ENCODE data around the gene SOHLH1. TPM values are rescaled to one million over a fixed set of nuclear protein-coding genes. Genes with fewer than 3 reads are reported as not detected.

Gene SOHLH1
- polyA plus RNA-seq, 10 donors = 0.11 to 0.29 (median 0.21) TPM; not detected in 3

- DNase-seq = peak; percentile 68 to 85 (median 80)
Measured at GRCh38 chr9:135704483-135704882, 5.2 kb upstream of the SOHLH1 start.

GRCh38 chr9:135703726-135704125 lies 4.4 kb upstream of the SOHLH1 start:
- DNase-seq = peak in 1 of 3 donors; percentile 34

DNA sequence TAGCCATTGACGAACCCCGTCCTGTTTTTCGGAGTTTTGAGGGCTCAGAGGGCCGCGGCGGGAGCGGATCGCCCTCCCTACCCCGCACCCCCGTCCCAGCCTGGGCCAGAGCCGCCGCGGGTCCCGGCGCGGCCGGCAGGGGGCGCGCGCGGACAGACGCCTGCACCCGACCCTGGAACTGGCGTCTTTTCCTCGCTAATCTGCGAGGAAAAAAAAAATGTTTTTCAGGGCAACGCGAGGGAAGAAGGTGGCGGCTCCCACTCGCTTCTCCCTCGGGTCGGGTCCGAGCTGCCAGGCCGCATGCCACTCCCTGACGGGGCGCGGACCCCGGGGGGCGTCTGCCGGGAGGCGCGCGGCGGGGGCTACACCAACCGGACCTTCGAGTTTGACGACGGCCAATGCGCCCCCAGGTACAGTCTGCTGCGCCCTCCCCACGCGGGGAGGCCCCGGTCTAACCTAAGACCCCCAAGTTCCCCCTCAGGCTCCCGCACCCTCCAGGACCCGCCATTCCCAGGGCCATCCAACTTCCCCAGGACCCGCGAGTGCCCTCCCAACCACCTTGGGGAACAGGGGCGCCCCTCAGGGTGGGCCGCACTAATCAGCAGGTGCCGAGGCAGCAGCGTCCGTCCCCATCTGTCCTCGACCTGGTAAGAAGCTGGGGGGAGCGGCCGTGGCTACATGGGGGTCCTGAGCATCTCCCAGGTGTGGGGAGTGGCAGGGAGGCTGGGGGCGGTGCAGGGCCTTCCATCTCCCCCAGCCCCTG lies 2.9 kb upstream of the SOHLH1 start, which contains the start of gene KCNT1:
KCNT1 (plus strand) TSS at position 227 of the 763 bp plus-strand sequence; CDS start at position 301, 74 bp downstream.
- peak in 2 of 3 donors; percentile 63 to 84 for DNase-seq

- peak in 1 of 3 donors; percentile 63 for DNase-seq
Measured at GRCh38 chr9:135701067-135701958, 2.0 kb upstream of the SOHLH1 start.

DNA sequence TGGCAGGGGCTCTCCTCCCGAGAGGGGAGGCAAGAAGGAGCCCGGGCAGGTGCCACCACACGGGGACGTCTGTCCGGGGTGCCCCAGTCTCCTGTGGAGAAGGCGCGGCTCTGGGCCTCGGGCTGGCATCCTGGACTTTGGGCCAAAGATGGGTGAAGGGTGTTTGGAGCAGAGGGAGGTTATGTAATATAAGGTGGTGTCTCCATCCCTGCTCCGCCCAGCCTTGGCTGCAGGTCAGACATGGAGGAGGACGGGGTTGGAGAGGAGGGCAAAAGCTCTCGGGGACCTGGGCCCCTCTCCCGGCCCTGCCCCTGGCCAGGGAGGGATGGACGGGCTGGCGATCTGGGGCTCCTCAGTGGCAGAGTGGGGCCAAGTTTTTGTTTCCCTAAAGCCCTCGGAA lies 1.2 kb upstream of the SOHLH1 start:
- DNase-seq = no peak

DNA sequence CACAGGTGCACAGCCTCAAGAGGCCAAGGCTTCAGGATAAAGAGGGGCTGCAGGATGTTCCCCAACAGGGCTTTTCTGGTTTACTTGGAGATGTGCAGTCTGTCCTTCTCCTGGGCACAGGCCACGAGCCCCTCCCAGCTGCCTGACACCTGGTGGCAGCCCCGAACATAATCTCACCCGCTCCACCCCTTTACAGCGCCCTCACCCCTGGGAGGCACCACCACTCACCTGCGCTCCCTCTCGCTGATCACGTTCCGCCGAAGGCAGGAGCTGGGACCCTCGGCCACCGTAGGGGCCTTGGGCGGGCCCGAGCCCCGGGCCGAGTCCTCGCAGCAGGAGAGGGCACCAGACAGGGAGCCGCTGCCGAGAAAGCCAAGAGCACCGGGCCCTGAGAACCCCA lies 514 bp downstream of the SOHLH1 start:
- no peak for DNase-seq

DNA sequence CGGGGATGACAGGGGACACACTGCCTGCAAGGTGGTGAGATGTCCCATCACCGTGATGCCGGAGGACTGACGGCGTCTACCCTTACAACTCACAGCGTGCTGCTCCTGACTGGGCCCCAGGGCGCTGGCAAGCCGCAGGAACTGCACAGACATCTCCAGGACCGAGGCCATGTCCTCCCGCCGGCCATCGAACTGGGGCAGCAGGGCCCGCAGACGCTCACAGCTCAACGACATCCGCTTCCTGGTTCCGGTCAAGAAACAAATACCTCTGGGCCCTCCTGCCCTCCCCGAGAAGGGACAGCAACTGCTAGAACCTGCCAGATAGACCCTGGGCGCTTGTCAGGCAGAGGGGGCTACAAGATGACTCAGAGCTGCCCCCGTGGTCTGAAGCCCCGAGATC lies 1.0 kb downstream of the SOHLH1 start:
- DNase-seq = no peak

- no peak for DNase-seq
Measured at GRCh38 chr9:135697226-135697625, 2.1 kb downstream of the SOHLH1 start.

- no peak for DNase-seq
Measured at GRCh38 chr9:135696446-135696845, 2.8 kb downstream of the SOHLH1 start.

DNA sequence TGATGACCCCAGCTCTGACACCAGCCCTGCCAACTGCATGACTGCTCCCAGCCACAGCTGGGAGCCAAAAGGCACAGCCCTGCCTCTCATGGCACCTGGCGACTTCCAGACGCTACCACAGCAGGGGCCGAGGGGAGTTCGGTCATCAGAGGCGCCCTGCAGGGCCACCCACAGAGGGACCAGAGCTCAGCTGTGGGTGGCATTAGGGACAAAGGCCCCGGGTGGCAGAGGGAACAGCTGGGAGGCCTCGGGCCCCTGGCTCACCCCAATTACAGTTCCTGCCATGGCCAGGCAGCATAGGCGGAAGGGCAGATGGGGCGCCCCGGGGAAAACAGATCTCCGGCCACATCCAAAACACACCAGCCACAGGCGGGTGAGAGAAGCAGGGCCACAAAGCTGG lies 3.6 kb downstream of the SOHLH1 start:
- no peak for DNase-seq

GRCh38 chr9:135695036-135695435 lies 4.2 kb downstream of the SOHLH1 start:
- DNase-seq = no peak

- DNase-seq = no peak
Measured at GRCh38 chr9:135694414-135694813, 4.9 kb downstream of the SOHLH1 start.

DNA sequence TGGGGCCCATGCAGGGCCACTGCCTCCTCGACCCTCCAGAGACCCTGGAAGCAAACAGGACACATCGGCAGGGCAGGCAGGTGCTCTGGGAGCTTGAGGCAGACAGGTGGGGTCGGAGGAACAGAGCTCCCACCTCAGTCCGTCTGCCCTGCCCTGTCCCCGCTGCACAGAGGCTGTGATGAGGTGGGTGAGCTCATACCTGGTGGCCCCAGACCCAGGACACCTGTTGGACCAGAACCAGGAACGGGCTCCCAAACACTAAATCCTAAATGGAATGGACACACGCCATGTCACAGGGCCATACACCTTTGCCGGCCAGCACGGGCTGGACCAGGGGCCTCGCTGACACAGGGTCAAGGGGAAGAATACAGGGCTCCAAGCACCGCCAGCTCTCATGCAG lies 5.5 kb downstream of the SOHLH1 start:
- no peak for DNase-seq

- no peak for DNase-seq
Measured at GRCh38 chr9:135693265-135693664, 6.0 kb downstream of the SOHLH1 start.

DNA sequence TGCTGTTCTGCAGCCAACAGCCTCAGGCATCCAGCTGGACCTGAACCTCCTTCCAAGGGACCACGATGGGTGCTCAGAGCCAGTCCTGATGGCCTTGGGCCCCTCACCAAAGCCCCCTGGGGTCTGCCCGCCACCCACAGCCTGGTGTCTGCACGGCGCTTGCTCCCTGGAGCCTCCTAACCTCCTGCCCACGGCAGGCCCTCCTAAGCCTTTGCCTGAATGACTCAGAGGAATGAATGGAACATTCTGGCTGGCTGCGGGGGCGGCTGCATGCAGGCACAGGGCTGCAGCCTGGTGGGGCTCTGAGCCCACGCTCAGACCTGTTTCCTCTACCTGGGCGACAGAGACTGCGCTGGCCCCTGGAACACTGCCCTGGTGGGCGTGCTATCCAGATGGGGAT lies 6.9 kb downstream of the SOHLH1 start:
- no peak for DNase-seq

GRCh38 chr9:135690836-135691570 lies 8.3 kb downstream of the SOHLH1 start:
- DNase-seq = no peak

- no peak for DNase-seq
Measured at GRCh38 chr9:135689011-135689410, 10.3 kb downstream of the SOHLH1 start.

DNA sequence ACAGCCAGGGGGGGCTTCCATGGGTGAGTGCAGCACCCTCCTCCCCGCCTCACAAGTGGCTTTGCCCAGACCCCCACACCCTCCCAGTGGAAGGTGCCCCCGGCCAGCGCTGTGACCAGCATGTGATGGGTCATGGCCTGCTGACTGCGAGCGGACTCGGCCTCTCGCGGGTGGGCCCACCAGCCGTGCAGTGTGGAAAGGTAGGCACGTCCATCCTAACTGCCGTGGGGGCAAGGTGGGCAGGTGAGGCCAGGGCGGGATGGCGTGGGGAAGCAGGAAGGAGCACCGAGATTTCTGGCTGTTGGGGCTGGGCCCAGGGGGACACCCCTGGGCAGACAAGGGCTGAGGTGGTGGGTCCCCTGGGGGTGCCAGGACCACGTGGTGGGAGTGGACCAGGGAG lies 12.1 kb downstream of the SOHLH1 start:
- DNase-seq = no peak

DNA sequence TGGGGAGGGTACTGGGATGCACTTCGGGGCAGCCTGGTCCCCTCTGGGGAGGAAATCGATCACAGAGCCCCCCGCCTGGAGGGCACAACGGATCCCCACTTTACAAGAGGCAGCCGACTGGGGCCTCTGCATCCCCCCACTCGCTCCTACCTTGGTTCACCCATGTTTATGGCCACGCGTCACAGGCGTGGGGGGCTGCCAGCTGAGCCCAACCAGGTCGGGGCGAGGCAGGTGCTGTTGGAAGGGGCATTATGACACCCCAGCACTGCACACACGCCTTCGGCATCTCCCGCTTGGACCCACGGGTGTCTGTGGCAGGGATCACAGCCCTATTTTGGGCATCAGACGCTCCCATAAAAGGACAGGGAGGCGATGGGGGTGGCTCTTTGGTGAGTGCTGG lies 14.6 kb downstream of the SOHLH1 start:
- DNase-seq = no peak

GRCh38 chr9:135683401-135684034 lies 15.8 kb downstream of the SOHLH1 start:
- no peak for DNase-seq

GRCh38 chr9:135681161-135681560 lies 18.1 kb downstream of the SOHLH1 start:
- DNase-seq = no peak

GRCh38 chr9:135680056-135680455 lies 19.2 kb downstream of the SOHLH1 start:
- DNase-seq = no peak

Measured in muscle of back (tissue), 11 donors.